NCI-H128 (cell line): ENCODE measurements around the gene LRBA.
"Not testable (repeated sequence)": the region's sequence is repeated elsewhere in the genome, so short reads cannot be mapped to it uniquely, and the experiment has no call there.

Experiments
- DNase-seq: peaks from one replicate; lab custom pipeline; 2025; ENCODE audit not compliant: unreplicated experiment; lab: John Stamatoyannopoulos, UW

LRBA gene

GRCh38 chr4:151015459-151016347, 619 bp upstream of the LRBA start:
- DNase-seq: peak; percentile 70

GRCh38 chr4:151013944-151014343, 1.1 kb downstream of the LRBA start:
- DNase-seq: no peak

GRCh38 chr4:151013491-151013890, 1.6 kb downstream of the LRBA start:
- no peak for DNase-seq

- no peak for DNase-seq
Observed at GRCh38 chr4:151012820-151013219, 2.3 kb downstream of the LRBA start.

- DNase-seq: no peak
Observed at GRCh38 chr4:151012376-151012775, 2.7 kb downstream of the LRBA start.

- no peak for DNase-seq
Observed at GRCh38 chr4:151004222-151004621, 10.9 kb downstream of the LRBA start.

GRCh38 chr4:151000747-151001429, 14.2 kb downstream of the LRBA start:
- no peak for DNase-seq

GRCh38 chr4:150999086-150999485, 16.0 kb downstream of the LRBA start:
- no peak for DNase-seq

- DNase-seq: no peak
Observed at GRCh38 chr4:150997141-150997540, 17.9 kb downstream of the LRBA start.

GRCh38 chr4:150994721-150995120, 20.4 kb downstream of the LRBA start:
- DNase-seq: no peak

- DNase-seq: not testable (repeated sequence)
Observed at GRCh38 chr4:150993577-150993976, 21.5 kb downstream of the LRBA start.

GRCh38 chr4:150990993-150991392, 24.1 kb downstream of the LRBA start:
- no peak for DNase-seq

GRCh38 chr4:150990250-150990649, 24.8 kb downstream of the LRBA start:
- DNase-seq: no peak

- DNase-seq: no peak
Observed at GRCh38 chr4:150988238-150988637, 26.8 kb downstream of the LRBA start.

- no peak for DNase-seq
Observed at GRCh38 chr4:150987204-150987603, 27.9 kb downstream of the LRBA start.

GRCh38 chr4:150986085-150986484, 29.0 kb downstream of the LRBA start:
- DNase-seq: no peak

- DNase-seq: no peak
Observed at GRCh38 chr4:150983851-150984250, 31.2 kb downstream of the LRBA start.

- no peak for DNase-seq
Observed at GRCh38 chr4:150982557-150983233, 32.4 kb downstream of the LRBA start.

GRCh38 chr4:150978738-150979575, 36.1 kb downstream of the LRBA start:
- DNase-seq: no peak

GRCh38 chr4:150976478-150977118, 38.5 kb downstream of the LRBA start:
- no peak for DNase-seq
